ENCODE data around the gene KCNK17.

GRCh38 chr6:39266375-39266774, 47.8 kb downstream of the KCNK17 start:
- TF ChIP-seq CTCF (IDR thresholded peaks at IDR 0.05; ENCODE audit: low read depth, low read length) (no peak), EZH2phosphoT487 (IDR thresholded peaks at IDR 0.05; ENCODE audit: low read depth) (no peak)

All from OCI-LY3 (cell line).